IPS-NIHi7 (cell line): ENCODE measurements around the gene INPP5J.
A peak's percentile ranks its signal among the peaks of the same experiment; 100 is the strongest.

Source experiments
- DNase-seq: peaks from one replicate; pipeline ENCODE4 v3.0.0; 2012; ENCODE audit warnings: mixed read lengths; ENCODE audit errors: extremely low spot score

Gene INPP5J

DNA sequence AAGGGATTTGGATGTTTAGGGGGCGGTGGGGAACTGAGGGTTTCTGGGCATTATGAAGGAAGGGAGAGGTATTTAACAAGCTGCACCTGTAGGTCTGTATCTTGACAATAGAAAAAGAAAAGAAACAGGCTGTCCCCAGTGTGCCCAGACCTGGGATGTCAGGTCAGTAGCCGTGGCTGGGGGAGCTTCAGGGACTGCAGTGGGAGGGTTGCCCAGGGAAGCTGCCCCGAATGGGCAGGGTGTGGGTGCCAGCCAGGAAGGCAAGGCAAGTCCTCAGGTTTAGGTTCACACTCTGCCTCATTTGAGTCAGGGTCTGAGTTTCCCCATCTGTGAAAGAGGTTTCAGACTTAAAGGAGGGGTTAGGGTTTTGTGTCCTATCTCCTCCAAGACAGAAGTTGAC, 1.5 kb downstream of the INPP5J start:
- DNase-seq: no peak

DNA sequence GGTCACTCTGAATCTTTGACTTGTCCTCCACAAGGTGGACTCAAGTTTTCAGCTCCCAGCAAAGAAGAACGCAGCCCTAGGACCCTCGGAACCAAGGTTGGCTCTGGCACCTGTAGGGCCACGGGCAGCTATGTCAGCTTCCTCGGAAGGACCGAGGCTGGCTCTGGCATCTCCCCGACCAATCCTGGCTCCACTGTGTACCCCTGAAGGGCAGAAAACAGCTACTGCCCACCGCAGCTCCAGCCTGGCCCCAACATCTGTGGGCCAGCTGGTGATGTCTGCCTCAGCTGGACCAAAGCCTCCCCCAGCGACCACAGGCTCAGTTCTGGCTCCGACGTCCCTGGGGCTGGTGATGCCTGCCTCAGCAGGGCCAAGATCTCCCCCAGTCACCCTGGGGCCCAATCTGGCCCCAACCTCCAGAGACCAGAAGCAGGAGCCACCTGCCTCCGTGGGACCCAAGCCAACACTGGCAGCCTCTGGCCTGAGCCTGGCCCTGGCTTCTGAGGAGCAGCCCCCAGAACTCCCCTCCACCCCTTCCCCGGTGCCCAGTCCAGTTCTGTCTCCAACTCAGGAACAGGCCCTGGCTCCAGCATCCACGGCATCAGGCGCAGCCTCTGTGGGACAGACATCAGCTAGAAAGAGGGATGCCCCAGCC, 2.2 kb downstream of the INPP5J start:
- DNase-seq: no peak

DNA sequence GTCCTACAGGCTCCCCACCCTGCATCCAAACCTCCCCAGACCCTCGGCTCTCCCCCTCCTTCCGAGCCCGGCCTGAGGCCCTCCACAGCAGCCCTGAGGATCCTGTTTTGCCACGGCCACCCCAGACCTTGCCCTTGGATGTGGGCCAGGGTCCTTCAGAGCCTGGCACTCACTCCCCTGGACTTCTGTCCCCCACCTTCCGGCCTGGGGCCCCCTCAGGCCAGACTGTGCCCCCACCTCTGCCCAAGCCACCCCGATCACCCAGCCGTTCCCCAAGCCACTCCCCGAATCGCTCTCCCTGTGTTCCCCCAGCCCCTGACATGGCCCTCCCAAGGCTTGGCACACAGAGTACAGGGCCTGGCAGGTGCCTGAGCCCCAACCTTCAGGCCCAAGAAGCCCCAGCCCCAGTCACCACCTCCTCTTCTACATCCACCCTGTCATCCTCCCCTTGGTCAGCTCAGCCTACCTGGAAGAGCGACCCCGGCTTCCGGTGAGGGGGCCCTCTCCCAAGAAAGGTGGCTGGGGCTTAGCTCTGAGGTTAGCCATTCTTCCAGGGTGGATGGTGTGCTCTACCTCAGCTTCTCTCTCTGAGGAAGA, 2.9 kb downstream of the INPP5J start:
- DNase-seq: no peak

DNA sequence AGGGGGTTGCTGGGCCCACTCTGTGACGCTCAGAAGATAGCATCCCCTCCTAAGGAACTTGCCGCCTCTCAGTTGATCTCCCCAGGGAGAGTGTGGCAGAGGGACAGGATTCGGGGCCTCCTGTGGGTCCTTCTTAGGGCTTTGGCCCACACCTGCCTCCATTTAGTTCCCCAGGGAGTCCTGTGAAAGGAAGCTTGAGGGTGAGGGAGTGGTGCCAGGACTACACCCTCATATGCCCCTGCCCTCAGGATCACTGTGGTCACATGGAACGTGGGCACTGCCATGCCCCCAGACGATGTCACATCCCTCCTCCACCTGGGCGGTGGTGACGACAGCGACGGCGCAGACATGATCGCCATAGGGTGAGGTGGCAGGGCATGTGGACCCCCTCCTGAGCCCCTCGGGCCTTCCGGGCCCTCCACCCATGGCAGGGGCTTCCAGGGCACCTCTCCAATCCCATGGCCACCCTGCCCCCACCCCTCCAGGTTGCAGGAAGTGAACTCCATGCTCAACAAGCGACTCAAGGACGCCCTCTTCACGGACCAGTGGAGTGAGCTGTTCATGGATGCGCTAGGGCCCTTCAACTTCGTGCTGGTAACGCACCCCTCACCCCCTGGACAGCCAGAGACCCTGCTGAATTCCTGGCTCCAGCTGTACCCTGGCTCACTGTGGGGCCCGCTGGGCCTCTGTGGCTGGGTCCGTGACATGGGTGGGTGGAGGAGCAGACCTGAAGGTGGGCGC, 3.5 kb downstream of the INPP5J start:
- no peak for DNase-seq

DNA sequence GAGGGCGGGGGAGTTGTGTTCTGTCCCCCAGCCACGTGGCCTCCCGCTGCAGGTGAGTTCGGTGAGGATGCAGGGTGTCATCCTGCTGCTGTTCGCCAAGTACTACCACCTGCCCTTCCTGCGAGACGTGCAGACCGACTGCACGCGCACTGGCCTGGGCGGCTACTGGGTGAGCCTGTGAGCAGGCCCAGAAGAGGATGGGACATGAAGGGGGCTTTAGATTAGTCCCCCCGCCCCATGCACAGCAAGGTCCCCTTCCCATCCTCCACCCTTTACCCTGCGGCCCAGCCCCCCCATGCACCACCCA, 4.1 kb downstream of the INPP5J start:
- DNase-seq: no peak

DNA sequence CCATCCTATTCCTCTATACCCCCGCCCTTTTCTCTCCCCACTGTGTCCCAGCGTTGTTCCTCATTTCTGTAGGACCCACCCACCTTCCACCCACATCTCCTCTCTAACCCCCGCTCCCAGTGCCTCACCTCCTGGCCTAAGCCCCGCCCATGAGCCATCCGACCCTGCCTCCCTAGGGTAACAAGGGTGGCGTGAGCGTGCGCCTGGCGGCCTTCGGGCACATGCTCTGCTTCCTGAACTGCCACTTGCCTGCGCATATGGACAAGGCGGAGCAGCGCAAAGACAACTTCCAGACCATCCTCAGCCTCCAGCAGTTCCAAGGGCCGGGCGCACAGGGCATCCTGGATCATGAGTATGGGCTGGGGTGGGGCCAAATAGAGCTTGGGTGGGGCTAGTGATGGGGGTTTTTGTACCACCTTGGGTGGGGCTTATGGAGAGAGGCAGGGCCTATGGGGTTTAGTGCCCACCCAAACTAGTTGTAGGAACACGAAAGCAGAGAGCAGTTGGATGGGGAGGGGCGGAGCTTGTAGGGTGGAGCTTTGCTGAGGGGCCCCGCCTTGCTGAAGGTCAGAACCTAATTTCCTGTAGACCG, 4.5 kb downstream of the INPP5J start:
- DNase-seq: peak; percentile 65

DNA sequence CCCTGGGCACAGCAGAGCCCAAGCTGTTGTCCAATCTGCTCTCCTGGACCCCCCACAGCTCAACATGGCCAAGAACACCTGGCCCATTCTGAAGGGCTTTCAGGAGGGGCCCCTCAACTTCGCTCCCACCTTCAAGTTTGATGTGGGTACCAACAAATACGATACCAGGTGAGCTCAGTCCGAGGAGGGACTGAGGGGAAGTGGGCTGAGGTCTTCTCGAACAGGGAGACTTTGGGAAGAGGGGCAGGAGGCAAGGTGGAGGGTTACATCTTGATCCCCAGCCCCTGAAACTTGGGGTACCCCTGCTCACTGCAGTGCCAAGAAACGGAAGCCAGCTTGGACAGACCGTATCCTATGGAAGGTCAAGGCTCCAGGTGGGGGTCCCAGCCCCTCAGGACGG, 5.4 kb downstream of the INPP5J start:
- no peak for DNase-seq

DNA sequence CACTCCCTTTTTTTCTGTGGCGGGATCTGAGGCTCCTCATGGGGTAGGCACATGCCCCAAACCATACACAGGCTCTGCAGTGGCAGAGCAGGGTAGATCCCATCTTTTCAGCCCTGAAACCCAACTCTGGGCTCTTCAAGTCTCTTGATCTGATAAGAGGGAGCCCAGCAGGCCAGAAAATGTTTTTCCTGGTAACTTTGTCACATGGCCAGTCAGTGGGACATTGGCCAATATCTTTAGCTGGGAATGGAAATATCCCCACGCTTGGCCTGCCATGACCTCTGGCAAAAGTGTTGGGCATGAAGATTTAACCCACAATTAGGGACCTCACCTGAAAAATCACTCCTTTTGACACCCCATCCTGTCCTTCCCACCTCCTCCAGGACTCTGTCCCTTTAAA, 8.1 kb downstream of the INPP5J start:
- no peak for DNase-seq

DNA sequence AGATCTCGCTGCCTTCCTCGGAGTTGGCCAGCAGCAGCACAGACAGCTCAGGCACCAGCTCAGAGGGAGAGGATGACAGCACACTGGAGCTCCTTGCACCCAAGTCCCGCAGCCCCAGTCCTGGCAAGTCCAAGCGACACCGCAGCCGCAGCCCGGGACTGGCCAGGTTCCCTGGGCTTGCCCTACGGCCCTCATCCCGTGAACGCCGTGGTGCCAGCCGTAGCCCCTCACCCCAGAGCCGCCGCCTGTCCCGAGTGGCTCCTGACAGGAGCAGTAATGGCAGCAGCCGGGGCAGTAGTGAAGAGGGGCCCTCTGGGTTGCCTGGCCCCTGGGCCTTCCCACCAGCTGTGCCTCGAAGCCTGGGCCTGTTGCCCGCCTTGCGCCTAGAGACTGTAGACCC, 11.1 kb downstream of the INPP5J start:
- no peak for DNase-seq

DNA sequence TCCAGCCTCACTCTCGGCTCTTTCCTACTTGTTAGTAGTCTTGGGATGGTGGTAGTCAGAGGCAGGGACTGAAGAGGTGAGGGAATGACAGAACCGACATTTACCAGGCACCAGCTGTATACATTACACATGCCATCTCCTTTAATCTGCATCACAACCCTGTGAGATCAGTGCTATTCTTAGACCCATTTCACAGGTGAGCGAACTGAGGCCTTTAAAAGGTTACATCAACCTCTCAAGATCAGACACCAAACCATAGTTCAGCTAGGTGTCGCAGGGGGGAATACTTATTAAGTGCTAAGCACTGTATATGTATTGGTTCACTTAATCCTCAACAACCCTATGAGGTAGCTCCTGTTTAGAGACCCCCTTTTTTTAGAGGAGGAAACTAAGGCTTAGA, 11.9 kb downstream of the INPP5J start:
- DNase-seq: no peak

DNA sequence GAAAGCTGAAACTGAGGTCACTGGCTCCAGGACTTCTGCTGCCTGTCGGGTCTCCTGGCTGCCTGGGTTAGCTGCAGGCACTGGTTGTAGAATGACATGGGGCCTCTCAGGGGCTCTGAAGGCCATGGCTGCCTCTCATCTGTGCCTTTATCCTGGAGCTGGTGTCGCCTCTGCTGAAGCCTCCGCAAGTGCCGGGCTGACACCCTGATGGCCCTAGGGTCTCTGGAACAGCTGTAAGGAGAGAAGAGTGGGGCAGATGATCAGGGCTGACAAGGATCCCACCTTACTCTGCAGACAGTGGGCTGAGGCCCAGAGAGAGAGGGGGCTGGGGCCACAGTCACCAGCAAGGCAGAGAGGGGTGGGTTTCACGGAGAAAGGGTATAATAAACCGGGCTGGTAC, 12.9 kb downstream of the INPP5J start:
- DNase-seq: no peak

DNA sequence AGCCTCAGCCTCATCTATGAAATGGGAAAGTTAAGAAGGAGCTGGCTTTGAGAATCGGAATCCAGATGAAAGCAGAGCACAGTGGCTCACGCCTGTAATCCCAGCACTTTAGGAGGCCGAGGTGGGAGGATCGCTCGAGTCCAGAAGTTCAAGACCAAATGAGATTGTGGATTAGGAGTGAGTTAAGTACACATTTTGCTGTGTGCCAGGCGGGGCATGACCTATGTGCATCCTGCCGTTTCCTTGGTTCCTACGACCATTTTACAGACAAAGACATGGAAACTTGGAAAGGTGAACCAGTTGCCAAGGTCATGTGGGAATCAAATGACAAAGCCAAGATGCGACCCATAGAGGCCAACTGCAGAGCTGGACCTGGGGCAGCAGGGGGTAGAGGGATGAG, 13.4 kb downstream of the INPP5J start:
- no peak for DNase-seq

DNA sequence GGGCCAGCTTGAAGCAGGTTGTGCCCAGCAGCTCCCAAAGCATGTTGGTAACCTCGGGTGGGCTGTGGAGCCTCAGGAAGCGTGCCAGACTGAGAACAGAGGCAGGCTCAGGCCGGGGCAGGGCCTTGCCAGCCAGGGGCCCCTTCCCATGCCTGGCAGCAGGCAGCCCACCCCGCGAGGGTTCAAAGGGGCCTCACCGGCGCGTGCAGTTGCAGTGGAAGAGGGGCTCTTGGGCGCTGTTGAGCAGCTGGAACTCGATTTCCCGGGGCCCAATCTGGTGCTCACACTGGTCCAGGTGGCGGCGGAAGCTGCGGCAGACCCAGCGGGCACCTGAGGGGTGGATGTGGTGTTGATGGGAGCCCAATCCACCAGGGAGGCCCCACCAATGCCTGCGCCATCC, 13.9 kb downstream of the INPP5J start:
- no peak for DNase-seq

DNA sequence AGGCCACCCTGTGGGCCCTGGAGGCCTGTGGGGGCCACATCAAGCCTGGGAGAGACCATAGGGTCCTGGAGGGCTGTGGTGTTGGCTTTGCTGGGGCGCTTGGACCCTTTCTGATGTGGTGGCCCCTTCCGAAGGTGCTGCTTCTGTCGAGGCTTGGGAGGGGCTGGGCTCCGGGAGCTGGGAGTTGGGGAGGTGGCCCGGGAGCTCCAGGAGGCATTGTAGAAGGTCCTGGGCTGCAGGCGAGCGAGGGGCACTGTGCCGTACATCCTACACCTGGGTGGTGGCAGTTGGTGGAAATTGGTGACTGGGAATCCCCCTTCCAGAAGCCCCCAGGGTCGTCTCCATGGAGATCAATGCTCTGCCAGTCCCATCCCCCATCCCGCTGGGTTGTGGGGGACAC, 15.0 kb downstream of the INPP5J start:
- DNase-seq: no peak

DNA sequence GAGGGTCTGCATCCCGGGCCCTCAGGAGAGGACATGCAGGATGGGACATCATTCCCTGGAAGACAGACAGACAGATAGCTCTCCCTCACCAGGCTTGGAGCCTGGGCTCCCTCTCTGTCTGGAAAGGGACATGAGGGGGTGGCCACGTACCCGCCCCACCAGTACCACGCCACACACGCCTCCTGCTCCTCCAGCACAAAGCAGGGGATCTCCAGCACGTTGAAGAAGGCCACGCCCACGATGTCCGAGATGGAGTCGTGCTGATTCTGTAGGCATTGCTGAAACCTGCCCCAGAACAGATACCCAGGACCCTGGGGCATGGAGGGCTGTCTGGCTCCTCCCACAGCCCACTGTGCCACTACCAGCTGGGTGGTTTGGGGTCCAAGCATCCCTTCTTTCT, 15.4 kb downstream of the INPP5J start:
- DNase-seq: no peak

DNA sequence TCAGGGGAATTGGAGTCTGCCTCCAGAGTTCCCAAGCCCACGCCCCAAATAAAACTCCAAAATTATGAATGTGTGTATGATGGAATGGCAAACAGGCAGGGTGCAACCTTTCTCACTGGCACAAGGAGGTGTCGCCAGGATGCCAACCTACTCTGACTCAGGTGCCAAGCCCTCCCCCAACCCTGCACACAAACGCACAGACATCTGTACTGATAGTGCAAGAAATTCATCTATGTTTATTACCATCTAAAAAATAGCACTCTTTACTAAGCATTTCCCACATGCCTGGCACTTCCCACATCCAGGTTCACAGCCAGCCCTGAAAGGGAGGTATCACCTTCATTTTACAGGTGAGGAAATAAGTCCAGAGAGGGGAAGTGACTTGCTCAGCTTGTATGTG, 16.3 kb downstream of the INPP5J start:
- no peak for DNase-seq

DNA sequence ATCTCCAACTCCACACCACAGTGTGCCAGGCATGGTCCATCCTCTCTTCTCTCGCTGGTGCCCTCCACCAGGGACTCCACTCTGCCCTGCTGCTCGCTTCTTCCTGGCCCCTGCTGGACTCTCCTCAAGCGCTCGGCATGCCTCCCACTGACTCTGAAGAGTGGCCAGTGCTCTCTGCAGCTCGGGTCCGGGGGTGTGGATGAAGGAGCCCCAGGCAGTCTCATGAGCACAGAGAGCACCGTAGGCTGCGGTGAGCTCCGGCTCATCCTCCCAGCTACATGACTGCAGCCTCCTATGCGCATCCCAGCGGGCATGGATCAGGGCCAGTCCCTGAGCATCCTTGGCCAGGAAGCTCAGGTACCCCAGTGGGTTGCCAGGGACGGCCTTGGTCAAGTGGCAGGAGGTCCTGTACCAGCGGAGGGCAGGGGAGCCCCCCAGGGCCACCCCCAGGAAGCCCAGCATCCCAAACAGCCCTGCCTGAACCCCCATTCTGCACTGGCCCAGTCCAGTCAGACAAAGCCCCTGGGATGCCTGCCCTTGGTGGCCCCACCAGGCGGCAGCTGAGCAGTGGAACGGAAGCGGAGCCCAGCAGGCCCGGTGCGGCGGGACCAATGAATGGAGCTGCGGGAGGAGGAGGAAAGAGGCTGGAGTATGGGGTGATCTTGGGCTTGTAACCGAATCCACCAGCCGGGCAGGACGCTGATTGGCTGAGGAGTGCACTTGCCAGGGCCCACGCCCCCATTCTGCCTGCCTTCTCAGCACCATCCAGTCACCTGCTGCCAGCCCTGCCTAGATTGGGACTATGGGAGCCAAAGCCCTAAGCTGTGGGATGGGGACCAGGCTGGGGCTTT, 17.3 kb downstream of the INPP5J start, which contains the start of gene PLA2G3:
TSS of gene PLA2G3 (minus strand) at position 643 of the 851 bp plus-strand sequence. CDS start at position 489, 154 bp downstream.
- DNase-seq: peak; percentile 100

DNA sequence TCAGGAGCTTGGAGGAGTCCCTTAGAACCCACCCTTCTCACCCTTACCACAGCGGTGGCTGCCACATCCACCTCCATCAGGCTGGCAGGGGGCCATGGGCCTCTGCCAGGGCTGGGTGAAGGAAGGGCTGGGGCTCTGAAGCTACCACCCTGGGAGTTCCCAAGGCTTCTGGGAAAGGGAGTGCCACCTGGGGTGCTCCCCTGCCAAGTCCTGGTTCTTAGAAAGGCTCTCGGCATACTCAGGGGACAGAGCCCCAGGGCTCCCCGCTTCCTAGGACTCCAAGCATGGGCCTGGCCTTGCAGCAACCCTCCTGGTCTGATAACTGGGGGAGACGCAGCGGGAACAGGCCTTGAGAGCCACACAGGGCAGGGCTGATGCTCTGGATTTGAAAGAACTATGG, 18.0 kb downstream of the INPP5J start:
- no peak for DNase-seq

DNA sequence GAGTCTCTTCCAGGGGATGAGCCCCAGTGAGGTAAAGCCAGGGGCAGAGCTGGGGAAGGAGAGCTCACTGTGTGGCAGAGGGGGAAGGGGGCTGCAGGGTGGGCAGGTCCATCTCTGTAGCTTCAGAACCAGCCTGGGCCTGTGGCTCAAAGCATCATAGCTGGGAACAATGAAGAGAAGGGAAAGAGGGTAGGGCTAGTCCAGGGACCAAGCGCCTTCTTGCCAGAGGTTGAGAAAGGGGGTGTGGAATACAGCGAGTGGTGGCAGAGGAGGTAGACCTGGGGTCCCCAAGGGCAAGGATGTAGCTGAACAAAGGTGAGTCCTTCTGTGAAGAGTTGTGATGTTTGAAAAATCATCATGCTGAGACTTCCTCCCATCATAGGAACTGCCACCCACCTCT, 18.8 kb downstream of the INPP5J start:
- no peak for DNase-seq

DNA sequence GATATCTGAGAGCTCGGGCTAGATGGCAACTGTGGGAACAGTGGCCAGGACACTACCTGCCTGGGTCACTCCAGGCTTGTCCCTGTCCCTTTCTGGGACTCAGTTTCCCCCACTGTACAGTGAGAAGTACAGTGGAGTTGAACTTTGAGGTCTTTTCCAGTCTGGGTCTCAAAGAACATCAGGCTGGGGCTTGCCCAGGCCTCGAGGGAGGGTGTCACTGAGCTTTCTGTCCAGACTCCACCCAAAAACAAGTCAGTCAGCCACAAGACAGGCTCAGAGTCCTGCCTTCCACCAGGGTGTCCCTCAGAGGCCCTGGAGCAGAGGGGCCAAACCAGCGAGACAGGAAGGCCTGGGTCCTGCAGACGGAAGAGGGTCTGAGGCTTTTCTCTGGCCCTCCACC, 19.5 kb downstream of the INPP5J start:
- no peak for DNase-seq

DNA sequence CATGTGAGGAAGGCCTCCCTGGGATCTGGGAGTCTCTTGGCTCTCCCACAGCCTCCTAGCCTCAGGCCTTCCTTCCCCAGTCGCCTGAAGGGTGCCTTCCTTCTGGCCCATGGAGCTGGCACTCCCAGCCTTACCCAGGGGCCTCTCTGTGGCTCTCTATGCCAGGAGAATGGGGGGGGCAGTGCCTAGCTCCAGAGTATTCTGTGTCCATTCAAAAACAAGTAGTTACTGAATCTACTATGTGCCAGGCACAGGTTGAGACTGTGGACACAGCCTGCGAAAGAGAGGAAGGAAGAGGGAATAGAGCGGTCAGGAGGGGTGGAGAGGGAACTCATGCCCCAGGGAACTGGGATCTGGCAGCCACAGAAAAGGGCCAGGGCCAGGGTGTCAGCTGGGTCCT, 20.3 kb downstream of the INPP5J start:
- no peak for DNase-seq

DNA sequence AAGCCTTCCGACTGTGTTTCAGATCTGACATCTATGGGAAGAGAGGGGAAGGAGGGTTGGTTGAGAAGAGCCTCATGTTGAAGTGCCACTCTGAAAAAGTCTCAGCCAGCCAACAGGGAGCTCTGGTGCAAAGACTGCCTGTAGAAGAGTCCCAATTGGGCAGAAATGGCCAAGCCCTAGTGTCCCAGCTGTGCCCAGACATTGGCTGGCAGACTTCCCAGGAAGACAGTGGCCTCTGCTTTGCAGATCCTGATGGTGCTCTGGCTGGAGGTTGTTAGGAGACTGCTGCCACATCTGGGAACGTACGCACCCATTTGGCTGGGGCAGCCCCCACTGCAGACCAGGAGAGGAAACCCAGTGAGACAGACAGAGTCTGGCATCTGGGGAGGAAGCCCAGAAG, 20.8 kb downstream of the INPP5J start:
- DNase-seq: no peak
